NB4 (cell line): Measurements from ENCODE around the gene CAVIN1.
"Not testable (repeated sequence)": the region's sequence is repeated elsewhere in the genome, so short reads cannot be mapped to it uniquely, and the experiment has no call there.

Experiments
- DNase-seq: peaks from one replicate; pipeline ENCODE4 v3.0.0; 2010; ENCODE audit warnings: low read depth
- H3K4me3 ChIP-seq: one replicate; pipeline ENCODE4 v1.5.1; 2011; ENCODE audit warnings: mild to moderate bottlenecking, low read depth, low read length, moderate library complexity
- CTCF ChIP-seq: IDR thresholded peaks from one replicate; pipeline ENCODE4 v1.5.1; 2012; ENCODE audit warnings: low read depth, low read length
- MAX ChIP-seq: IDR thresholded peaks from 2 replicates; pipeline ENCODE4 v1.6.1; 2011; ENCODE audit warnings: low read depth, low read length
- MYC ChIP-seq: IDR thresholded peaks from 2 replicates; pipeline ENCODE4 v1.6.1; 2011; ENCODE audit warnings: low read depth, low read length
- POLR2A ChIP-seq: IDR thresholded peaks from 2 replicates; pipeline ENCODE4 v1.6.1; 2011; ENCODE audit warnings: mild to moderate bottlenecking; ENCODE audit not compliant: insufficient read length; ENCODE audit errors: extremely low read depth

The CAVIN1 gene

GRCh38 chr17:42362245-42362961 is 60.7 kb downstream of the CAVIN1 start:
- H3K4me3 ChIP-seq = no peak overlapping the region
- TF ChIP-seq MYC (no peak), MAX (no peak)
- DNase-seq = no peak

DNA sequence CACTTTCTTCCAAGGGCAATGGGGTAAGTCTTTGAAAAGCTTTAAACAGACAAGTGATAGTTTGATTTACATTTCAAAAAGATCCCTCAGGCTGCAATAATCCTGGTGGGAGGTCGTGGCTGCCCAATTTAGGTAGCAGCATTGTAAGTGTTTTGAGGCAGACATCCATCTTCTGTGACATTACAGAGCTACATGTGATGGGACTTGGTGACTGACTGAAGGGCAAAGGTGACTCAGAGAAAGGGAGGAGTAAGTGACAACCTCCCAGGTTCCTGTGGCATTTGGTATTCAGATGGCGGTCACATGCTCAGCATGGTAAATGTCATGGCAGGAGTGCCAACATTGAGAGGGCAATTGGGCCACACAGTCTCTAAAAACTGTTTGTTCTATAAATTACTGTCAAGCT is 61.3 kb downstream of the CAVIN1 start:
- DNase-seq = no peak
- TF ChIP-seq POLR2A = no peak
- TF ChIP-seq MAX = no peak
- TF ChIP-seq CTCF = no peak
- no peak for TF ChIP-seq MYC
- no peak overlapping the region for H3K4me3 ChIP-seq

GRCh38 chr17:42360388-42360787 is 62.7 kb downstream of the CAVIN1 start:
- not testable (repeated sequence) for DNase-seq, H3K4me3 ChIP-seq

DNA sequence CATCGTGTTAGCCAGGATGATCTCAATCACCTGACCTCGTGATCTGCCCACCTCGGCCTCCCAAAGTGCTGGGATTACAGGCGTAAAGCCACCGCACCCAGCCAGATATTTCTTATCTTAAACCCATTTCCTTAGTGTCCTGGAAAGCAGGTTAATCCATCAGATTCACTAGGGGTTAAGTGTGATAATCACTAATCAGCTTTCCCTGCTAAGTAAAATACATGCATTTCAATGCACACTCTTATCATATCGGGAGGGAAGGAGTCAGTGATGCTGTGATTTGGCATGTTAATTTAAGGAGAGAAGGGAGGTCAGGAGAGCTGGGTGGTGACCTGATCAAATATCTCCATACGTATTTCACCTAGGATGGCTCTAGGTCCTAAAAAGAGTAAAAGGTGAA is 63.9 kb downstream of the CAVIN1 start:
- no peak for DNase-seq
- no peak overlapping the region for H3K4me3 ChIP-seq
- TF ChIP-seq MYC (no peak), CTCF (no peak), MAX (no peak), POLR2A (no peak)

DNA sequence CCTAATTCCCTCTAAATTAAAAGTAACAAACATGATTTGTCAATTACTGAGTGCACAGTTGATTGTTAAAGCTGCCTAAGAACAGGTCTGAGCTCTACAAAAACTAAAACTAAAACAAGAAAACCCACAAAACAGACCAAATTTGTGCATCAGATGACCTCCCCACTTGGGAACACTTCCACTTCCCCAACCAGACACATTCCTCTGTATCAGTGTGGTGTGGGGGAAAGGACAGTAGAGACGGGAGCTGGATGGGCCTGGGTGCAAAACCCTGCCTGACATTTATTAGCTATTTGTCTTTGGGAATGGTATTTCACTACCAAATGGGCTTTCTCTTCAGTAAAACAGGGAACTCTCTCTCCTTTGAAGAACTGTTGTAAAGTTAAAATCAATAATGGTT is 64.6 kb downstream of the CAVIN1 start:
- H3K4me3 ChIP-seq = no peak overlapping the region
- DNase-seq = no peak
- no peak for TF ChIP-seq MYC
- TF ChIP-seq MAX = no peak
- no peak for TF ChIP-seq CTCF
- no peak for TF ChIP-seq POLR2A

DNA sequence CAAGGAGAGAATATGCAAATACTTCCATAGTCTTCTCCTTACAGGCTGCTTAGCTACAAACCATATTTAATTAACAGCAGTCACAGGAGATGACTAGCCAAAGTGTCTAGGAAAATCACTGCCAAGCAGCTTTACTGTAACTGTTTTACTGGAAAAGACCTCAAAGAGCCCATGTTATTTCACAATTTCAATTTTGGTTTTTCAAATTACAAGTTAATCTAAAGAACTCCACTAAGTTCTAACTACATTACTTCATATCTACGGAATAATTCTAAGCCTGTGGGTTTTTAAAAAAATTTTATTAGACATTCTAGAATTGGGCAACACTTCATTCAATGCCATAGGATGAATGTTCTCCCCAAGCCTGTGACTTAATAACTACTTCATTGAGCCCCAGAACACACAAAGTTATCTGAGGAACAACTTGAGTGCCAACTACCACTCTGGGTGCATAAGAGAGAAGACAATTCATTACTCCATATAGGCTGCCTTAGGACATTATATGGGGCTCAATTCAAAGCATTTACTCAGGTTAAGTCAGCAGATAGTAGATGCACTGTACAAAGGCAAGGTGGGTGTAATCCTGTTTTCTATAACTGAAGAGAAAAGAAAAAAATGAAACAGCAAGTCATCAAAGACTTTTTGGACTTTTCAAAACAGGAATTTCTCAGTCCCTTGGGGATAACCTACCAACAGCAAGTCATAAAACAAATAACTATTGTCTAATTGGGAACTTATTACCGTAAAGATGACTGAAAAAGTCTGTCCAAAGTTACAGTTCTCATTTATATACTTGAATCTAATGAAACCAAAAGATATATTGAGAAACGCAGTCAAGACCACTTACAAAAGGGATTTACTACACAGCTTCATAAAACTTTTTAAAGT is 67.9 kb downstream of the CAVIN1 start:
- TF ChIP-seq MYC = no peak
- TF ChIP-seq CTCF = no peak
- no peak for TF ChIP-seq MAX
- TF ChIP-seq POLR2A = no peak
- H3K4me3 ChIP-seq = no peak overlapping the region
- peak; percentile 48 for DNase-seq
